ENCODE measurements around the gene PIK3IP1.

DNA sequence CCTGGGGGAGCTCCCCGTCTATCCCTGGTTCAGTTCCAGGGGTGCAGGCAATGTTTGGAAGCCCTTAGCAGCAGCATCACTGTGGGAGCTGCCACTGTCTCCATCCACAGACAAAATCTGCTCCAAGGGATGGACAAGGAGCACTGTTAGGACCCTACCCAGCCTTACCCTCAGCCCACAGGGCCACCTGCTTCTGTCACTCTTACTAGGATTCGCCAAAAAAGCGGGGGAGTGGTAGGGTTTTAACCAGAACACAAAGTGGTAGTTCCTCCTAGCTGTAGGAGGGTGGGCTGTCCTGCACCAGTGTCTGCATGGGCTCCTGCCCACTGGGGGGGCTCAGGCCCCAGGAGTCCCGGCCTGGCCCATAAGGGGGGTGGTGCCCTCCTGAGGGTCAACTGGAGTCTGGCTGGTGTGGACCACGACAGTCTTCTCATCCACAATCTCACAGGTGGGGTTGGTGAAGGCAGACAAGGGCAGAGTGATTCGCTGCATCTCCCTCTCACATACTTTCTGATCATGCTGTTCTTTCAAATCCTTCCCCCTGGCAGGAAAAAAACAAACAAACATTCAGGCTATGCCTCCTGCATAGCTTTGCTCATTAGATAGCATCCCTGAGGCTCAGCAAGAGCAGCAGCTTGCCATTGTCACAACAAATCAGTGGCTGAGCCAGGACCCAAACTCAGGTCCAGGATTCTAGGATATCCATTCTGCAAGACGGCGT, 9.4 kb downstream of the PIK3IP1 start:
- TF ChIP-seq, protein P1, sequence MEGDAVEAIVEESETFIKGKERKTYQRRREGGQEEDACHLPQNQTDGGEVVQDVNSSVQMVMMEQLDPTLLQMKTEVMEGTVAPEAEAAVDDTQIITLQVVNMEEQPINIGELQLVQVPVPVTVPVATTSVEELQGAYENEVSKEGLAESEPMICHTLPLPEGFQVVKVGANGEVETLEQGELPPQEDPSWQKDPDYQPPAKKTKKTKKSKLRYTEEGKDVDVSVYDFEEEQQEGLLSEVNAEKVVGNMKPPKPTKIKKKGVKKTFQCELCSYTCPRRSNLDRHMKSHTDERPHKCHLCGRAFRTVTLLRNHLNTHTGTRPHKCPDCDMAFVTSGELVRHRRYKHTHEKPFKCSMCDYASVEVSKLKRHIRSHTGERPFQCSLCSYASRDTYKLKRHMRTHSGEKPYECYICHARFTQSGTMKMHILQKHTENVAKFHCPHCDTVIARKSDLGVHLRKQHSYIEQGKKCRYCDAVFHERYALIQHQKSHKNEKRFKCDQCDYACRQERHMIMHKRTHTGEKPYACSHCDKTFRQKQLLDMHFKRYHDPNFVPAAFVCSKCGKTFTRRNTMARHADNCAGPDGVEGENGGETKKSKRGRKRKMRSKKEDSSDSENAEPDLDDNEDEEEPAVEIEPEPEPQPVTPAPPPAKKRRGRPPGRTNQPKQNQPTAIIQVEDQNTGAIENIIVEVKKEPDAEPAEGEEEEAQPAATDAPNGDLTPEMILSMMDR (conservative IDR thresholded peaks at IDR 0.05; ENCODE audit: low read length), result no peak
- TF ChIP-seq EZH2phosphoT487 (IDR thresholded peaks at IDR 0.05; ENCODE audit: borderline replicate concordance), result no peak
